GM19455 (cell line): ENCODE data around the gene FAM163B.

ENCODE experiments used
- ATAC-seq: cut with Tn5 transposase; IDR thresholded peaks from one replicate; pipeline ENCODE4 v1.9.1; 2021; ENCODE audit not compliant: unreplicated experiment

FAM163B gene

GRCh38 chr9:133616643-133617405 is 7.6 kb upstream of the FAM163B start:
- no peak for ATAC-seq

GRCh38 chr9:133615606-133616188 is 6.5 kb upstream of the FAM163B start:
- ATAC-seq, result no peak

DNA sequence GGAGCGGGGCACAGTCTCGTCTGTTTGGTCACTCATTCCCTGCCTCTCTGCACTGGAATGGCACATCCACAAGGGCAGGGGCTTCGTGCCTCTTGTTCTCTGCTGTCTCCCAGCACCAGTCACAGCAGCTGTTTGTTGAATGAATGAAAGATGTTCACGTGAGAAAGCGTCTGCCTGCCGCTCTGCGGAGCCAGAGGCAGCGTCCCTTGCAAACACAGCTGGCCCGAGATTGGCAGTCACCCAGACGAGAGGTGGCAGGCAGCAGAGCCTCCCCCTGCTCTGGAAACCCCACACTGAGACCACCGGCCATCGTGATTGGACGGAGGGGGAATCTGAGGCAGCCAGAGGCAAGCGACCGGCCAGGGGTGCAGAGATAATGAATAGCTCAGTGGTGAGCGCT is 6.0 kb upstream of the FAM163B start:
- no peak for ATAC-seq

- ATAC-seq, result no peak
Measured at GRCh38 chr9:133614678-133615077, 5.5 kb upstream of the FAM163B start.

- no peak for ATAC-seq
Measured at GRCh38 chr9:133614056-133614455, 4.9 kb upstream of the FAM163B start.

DNA sequence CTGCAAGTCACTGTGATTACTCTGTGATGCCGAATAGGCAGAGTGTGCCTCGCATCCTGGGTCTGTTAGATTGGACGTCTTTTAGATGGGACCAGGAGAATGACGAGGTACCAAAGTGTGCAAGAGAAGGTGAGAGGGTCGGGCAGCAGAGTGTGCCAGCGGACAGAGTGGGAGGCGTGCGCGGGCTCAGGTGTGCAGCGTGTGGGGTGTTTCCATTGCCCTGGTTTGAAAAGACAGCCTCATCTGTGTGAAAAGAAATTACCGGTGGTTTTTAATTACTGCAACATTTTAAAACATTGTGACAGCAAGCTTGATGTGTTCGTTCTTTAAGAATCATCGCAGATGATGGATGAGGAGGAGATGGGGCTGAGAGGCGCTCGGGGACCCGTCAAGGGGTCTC is 4.2 kb upstream of the FAM163B start:
- ATAC-seq, result no peak

- no peak for ATAC-seq
Measured at GRCh38 chr9:133612816-133613215, 3.6 kb upstream of the FAM163B start.

DNA sequence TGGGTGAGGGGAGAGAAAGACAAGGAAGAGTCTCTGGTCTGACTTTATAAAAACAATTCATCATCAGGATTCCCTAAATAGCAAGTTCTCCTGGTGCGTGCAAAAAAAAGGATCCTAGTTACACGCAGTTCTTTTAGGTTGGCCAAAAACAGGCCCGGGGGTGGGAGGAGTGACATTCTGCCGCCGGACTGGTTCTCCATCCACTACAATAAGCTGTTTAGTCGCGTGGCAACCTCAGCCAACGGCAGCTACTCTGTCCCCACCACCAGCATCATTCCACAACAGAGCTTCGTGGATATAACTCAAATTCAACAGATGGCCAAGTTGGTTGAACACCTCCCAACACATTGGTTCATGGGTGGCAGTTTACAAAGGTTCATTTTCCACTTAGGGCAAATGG is 2.9 kb upstream of the FAM163B start:
- no peak for ATAC-seq

- ATAC-seq, result no peak
Measured at GRCh38 chr9:133610845-133611244, 1.7 kb upstream of the FAM163B start.

- no peak for ATAC-seq
Measured at GRCh38 chr9:133608889-133609288, 300 bp downstream of the FAM163B start.

DNA sequence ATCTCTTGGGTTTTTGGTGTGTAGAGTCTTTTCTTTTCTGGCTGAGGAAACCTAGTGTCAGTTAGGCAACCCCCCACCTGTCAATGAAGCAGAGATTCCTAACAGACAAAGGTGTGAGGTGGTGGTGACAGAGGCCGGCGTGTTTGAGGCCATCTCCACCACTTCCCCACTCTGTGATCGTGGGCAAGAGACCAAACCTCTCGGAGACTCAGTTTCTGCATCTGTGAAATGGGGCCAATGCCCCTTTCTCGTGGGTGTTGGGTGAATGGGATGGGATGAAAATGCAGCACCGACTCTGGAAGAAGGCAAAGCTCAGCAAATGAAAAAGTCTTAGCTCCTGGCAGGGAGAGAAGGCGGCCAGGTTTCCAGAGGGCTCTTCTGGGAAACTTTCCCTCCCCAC is 807 bp downstream of the FAM163B start:
- ATAC-seq, result no peak

DNA sequence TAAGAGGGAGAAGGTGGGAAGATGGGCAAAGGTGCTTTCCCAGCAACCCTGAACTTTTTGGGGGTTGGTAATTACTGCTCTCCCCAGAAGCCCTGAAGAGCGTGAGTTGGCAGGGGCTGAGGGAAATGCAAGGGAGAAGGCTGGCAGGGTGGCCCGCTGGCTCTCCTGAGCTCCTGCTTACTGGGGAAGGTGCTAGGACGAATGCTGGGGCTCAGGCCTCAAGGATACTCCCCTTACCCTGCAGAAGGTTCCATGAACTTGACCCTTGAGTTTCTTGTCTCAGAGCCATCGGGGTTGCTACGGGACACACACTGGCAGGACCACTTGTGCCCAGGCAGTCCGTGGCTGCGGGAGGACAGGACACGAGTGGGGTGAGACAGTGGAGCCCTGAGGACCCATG is 1.2 kb downstream of the FAM163B start:
- ATAC-seq, result no peak

DNA sequence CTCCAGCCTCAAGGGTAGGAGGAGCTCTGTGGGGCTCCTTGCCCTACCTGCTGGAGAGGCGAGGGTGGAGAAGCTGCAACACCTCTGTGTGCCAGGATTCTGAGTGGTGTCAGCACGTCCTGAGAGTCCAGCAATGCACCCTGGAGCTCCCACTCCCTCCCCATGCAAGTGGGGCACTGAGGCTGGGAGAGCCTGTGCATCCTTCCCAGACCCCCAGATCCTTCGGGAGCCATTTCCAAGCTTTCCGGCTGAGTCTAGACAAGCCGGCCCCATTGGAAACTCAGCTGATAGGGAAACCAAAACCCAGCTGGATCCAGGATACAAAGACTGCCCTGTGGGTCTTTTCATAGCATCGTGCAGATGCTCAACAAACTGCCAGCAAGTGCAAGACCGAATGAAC is 1.8 kb downstream of the FAM163B start:
- no peak for ATAC-seq

- ATAC-seq, result no peak
Measured at GRCh38 chr9:133606708-133607025, 2.5 kb downstream of the FAM163B start.

GRCh38 chr9:133605856-133606707 is 3.1 kb downstream of the FAM163B start:
- ATAC-seq, result no peak

- no peak for ATAC-seq
Measured at GRCh38 chr9:133605446-133605845, 3.7 kb downstream of the FAM163B start.

DNA sequence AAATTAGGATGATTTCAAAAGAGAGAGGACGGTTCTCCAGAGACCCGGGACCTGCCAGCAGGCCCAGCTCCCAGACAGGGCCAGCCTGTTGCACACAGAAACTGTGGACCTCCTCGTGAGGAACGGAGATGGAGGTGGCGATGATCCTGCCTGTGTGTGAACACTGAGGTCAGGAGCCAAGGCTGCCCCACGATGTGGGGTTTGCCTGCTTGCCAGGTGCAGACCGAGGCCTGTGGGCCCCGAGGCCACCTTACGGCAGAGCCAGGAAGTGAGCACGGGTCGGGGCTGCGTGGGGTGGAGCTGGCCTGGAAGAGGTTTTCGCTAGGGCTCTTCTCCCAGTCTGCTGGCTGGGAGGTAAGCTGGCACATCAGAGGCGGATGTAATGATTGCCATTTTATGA is 4.3 kb downstream of the FAM163B start:
- no peak for ATAC-seq

DNA sequence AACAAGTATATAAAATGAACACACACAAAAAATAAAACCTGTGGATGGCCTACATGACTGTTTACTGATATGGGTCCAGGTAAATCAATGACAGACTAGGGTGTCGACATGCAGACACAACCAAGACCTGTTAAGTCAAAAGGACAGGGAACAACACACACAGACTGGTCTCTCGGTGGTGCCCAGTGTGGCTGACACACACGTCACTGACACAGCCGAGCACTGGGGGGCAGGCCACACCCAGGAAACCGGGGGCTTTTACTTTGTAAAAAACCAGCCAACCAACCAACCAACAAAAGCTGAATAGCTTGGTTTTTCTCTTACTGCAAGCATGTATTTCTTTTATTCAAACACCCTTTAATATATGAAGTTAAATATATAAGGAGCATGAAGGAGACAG is 5.0 kb downstream of the FAM163B start:
- no peak for ATAC-seq

- no peak for ATAC-seq
Measured at GRCh38 chr9:133603135-133603927, 5.9 kb downstream of the FAM163B start.

GRCh38 chr9:133602277-133602676 is 6.9 kb downstream of the FAM163B start:
- no peak for ATAC-seq

DNA sequence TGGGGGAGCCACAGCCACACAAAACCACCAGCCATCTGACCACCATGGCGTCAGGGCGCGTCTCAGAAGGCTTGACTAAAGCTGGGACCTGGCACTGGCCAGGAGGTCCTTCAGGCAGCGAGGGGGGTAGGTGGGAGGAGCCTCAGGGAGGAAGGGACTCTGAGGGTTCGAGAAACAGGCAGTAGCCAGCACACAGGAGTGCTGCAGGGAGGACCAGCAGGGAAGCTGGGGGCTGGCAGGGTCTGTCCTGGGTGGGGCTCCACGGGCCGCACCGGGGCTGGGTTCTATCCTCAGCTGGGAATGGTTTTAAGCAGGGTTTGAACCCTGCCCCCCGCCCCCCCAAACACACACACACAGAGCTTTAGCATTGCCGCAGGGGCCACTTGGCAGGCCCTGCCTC is 7.4 kb downstream of the FAM163B start:
- no peak for ATAC-seq
